ENCODE measurements around the gene MYCN. TPM values are rescaled to one million over a fixed set of nuclear protein-coding genes. Genes with fewer than 3 reads are reported as not detected.

MYCN gene
- total and polyA plus RNA-seq, 2 donors (not counting 3 experiments of a cell fraction or from before 2014, with no cell fraction given): 0.47 to 6.8 TPM

- Histone ChIP-seq H3K36me3 (ENCODE audit: control insufficient read depth in 2 of 2, extremely low read depth in 1 of 2, insufficient read depth in 2 of 2, low read length in 2 of 2) (no peaks in the 10 kb centered on the region), H3K79me2 (ENCODE audit: control insufficient read depth, insufficient read depth, low read length) (no peaks in the 10 kb centered on the region), H3K9ac (replicated peaks; ENCODE audit: extremely low read depth, insufficient read depth, low read length) (no peak overlapping the region), H3K4me2 (ENCODE audit: insufficient read depth, low read length) (no peak overlapping the region), H3K4me3 (replicated peaks in 1 of 3; ENCODE audit: insufficient read depth in 1 of 3, low read depth in 1 of 3, low read length in 3 of 3) (no peak overlapping the region), H3K27me3 (ENCODE audit: control insufficient read depth in 2 of 2, insufficient read depth in 2 of 2, low read length in 2 of 2) (no peaks in the 10 kb centered on the region), H3K9me3 (replicated peaks; ENCODE audit: control insufficient read depth, insufficient read depth, low read length) (no peaks in the 10 kb centered on the region), H3K9me1 (replicated peaks; ENCODE audit: control insufficient read depth, extremely low read depth, insufficient read depth, low read length) (no peaks in the 10 kb centered on the region), H2AFZ (ENCODE audit: low read depth, low read length) (no peak overlapping the region), H3K27ac (ENCODE audit: insufficient read depth, low read depth, low read length) (no peak overlapping the region), H4K20me1 (replicated peaks; ENCODE audit: control insufficient read depth, extremely low read depth, insufficient read depth, low read length) (no peaks in the 10 kb centered on the region), H3K4me1 (ENCODE audit: control insufficient read depth, extremely low read depth, insufficient read depth, low read length) (no peaks in the 10 kb centered on the region)
- TF ChIP-seq, protein P1, sequence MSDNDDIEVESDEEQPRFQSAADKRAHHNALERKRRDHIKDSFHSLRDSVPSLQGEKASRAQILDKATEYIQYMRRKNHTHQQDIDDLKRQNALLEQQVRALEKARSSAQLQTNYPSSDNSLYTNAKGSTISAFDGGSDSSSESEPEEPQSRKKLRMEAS (IDR thresholded peaks at IDR 0.05; ENCODE audit: insufficient read depth, insufficient read length): no peak
- TF ChIP-seq POLR2A (IDR thresholded peaks at IDR 0.05; ENCODE audit: low read depth, low read length): no peak
- no peak for TF ChIP-seq JUN (IDR thresholded peaks at IDR 0.05; ENCODE audit: borderline replicate concordance, insufficient read depth, insufficient read length, low read depth)
- no peak for TF ChIP-seq FOS (IDR thresholded peaks at IDR 0.05; ENCODE audit: borderline replicate concordance, insufficient read depth, low read length)
- TF ChIP-seq EZH2 (IDR thresholded peaks at IDR 0.05; ENCODE audit: borderline replicate concordance, low read depth, low read length, severe bottlenecking): no peak
- no peak for TF ChIP-seq CTCF (IDR thresholded peaks at IDR 0.05; ENCODE audit: extremely low read depth in 1 of 2, insufficient read depth in 1 of 2, low read depth in 1 of 2, low read length in 2 of 2)
- no peak for TF ChIP-seq POLR2AphosphoS5 (IDR thresholded peaks at IDR 0.05; ENCODE audit: insufficient read depth, low read depth, low read length)
- no peak for TF ChIP-seq MYC (IDR thresholded peaks at IDR 0.05; ENCODE audit: low read depth, low read length)
- TF ChIP-seq GATA2 (IDR thresholded peaks at IDR 0.05; ENCODE audit: insufficient read depth, insufficient read length, low read depth, low read length): no peak
- dilution Hi-C loops (cut with MboI; ENCODE audit: extremely low pct_ligation_motif_present, low sequenced_read_pairs): no loop called here
- no TSS peak for BruUV-seq (replicated peaks)
- intact Hi-C loops (cut with micrococcal nuclease): no loop called here
- DNase-seq (ENCODE audit: low read depth, low spot score): no peak
- FAIRE-seq: no peak
- ChIA-PET POLR2A (no interaction called here), CTCF (no interaction called here)
These were observed 31.0 kb downstream of the MYCN start for GRCh38 chr2:15971351-15971750.

Measured in endothelial cell of umbilical vein (primary cell).